WTC11 (cell line): Measurements from ENCODE around the gene ARHGEF12.

Experiments used
- AFF4 ChIP-seq: sonication (generic); formaldehyde crosslinking; IDR thresholded peaks from 2 replicates; pipeline ENCODE4 v1.8.1; 2023; ENCODE audit warnings: mild to moderate bottlenecking, missing genetic modification reagents, borderline replicate concordance
- ETV6 ChIP-seq: sonication (generic); formaldehyde crosslinking; IDR thresholded peaks from 2 replicates; pipeline ENCODE4 v1.8.1; 2022; ENCODE audit warnings: mild to moderate bottlenecking, missing genetic modification reagents
- GABPB1 ChIP-seq: sonication (generic); formaldehyde crosslinking; IDR thresholded peaks from 2 replicates; pipeline ENCODE4 v1.8.1; 2023; ENCODE audit warnings: mild to moderate bottlenecking, missing genetic modification reagents
- JAZF1 ChIP-seq: fragments of 250-450 bp; sonication (Bioruptor Pico); IDR thresholded peaks from 2 replicates; pipeline ENCODE4 v1.9.0; 2021; ENCODE audit warnings: moderate library complexity, mild to moderate bottlenecking, inconsistent platforms
- SP1 ChIP-seq: sonication (generic); formaldehyde crosslinking; conservative IDR thresholded peaks from 2 replicates; pipeline ENCODE4 v1.8.1; 2022; ENCODE audit warnings: missing genetic modification reagents
- ZNF121 ChIP-seq: sonication (generic); formaldehyde crosslinking; IDR thresholded peaks from 2 replicates; pipeline ENCODE4 v1.8.0; 2023; ENCODE audit warnings: missing genetic modification reagents
- ZNF263 ChIP-seq: sonication (generic); formaldehyde crosslinking; IDR thresholded peaks from 2 replicates; pipeline ENCODE4 v1.8.1; 2022; ENCODE audit warnings: low read depth, mild to moderate bottlenecking, moderate library complexity, missing genetic modification reagents
- ZNF423 ChIP-seq: fragments of 250-450 bp; sonication (Bioruptor Pico); IDR thresholded peaks from 2 replicates; pipeline ENCODE4 v2.1.2; 2022; ENCODE audit warnings: mild to moderate bottlenecking, moderate library complexity
- TF ChIP-seq, protein P1 (sequence below): fragments of 200-600 bp; IDR thresholded peaks from 2 replicates; pipeline ENCODE4 v1.8.0; 2022; ENCODE audit warnings: antibody characterized with exemption
- TF ChIP-seq, protein P2 (sequence below): sonication (generic); formaldehyde crosslinking; IDR thresholded peaks from 2 replicates; pipeline ENCODE4 v1.8.0; 2022; ENCODE audit warnings: mild to moderate bottlenecking, missing genetic modification reagents
- TF ChIP-seq, protein P3 (sequence below): sonication (generic); formaldehyde crosslinking; IDR thresholded peaks from 2 replicates; pipeline ENCODE4 v1.8.0; 2022; ENCODE audit warnings: mild to moderate bottlenecking, missing genetic modification reagents
- TF ChIP-seq, protein P4 (sequence below): sonication (generic); formaldehyde crosslinking; IDR thresholded peaks from 2 replicates; pipeline ENCODE4 v1.8.1; 2023; ENCODE audit warnings: mild to moderate bottlenecking, missing genetic modification reagents
- TF ChIP-seq, protein P5 (sequence below): sonication (generic); formaldehyde crosslinking; IDR thresholded peaks from 2 replicates; pipeline ENCODE4 v1.8.0; 2022; ENCODE audit warnings: mild to moderate bottlenecking, missing genetic modification reagents

- TF ChIP-seq, protein P1, sequence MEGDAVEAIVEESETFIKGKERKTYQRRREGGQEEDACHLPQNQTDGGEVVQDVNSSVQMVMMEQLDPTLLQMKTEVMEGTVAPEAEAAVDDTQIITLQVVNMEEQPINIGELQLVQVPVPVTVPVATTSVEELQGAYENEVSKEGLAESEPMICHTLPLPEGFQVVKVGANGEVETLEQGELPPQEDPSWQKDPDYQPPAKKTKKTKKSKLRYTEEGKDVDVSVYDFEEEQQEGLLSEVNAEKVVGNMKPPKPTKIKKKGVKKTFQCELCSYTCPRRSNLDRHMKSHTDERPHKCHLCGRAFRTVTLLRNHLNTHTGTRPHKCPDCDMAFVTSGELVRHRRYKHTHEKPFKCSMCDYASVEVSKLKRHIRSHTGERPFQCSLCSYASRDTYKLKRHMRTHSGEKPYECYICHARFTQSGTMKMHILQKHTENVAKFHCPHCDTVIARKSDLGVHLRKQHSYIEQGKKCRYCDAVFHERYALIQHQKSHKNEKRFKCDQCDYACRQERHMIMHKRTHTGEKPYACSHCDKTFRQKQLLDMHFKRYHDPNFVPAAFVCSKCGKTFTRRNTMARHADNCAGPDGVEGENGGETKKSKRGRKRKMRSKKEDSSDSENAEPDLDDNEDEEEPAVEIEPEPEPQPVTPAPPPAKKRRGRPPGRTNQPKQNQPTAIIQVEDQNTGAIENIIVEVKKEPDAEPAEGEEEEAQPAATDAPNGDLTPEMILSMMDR, result no peak
- no peak for TF ChIP-seq ZNF423 (CRISPR knock-in tag)
- TF ChIP-seq, protein P2, sequence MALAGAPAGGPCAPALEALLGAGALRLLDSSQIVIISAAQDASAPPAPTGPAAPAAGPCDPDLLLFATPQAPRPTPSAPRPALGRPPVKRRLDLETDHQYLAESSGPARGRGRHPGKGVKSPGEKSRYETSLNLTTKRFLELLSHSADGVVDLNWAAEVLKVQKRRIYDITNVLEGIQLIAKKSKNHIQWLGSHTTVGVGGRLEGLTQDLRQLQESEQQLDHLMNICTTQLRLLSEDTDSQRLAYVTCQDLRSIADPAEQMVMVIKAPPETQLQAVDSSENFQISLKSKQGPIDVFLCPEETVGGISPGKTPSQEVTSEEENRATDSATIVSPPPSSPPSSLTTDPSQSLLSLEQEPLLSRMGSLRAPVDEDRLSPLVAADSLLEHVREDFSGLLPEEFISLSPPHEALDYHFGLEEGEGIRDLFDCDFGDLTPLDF (CRISPR knock-in tag), result no peak
- no peak for TF ChIP-seq ETV6 (CRISPR knock-in tag)
- TF ChIP-seq JAZF1 (CRISPR knock-in tag), result no peak
- TF ChIP-seq AFF4 (CRISPR knock-in tag), result no peak
- no peak for TF ChIP-seq ZNF263 (CRISPR knock-in tag)
- no peak for TF ChIP-seq SP1 (CRISPR knock-in tag)
- TF ChIP-seq, protein P3, sequence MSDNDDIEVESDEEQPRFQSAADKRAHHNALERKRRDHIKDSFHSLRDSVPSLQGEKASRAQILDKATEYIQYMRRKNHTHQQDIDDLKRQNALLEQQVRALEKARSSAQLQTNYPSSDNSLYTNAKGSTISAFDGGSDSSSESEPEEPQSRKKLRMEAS (CRISPR knock-in tag), result no peak
- TF ChIP-seq GABPB1 (CRISPR knock-in tag), result no peak
- TF ChIP-seq, protein P4, sequence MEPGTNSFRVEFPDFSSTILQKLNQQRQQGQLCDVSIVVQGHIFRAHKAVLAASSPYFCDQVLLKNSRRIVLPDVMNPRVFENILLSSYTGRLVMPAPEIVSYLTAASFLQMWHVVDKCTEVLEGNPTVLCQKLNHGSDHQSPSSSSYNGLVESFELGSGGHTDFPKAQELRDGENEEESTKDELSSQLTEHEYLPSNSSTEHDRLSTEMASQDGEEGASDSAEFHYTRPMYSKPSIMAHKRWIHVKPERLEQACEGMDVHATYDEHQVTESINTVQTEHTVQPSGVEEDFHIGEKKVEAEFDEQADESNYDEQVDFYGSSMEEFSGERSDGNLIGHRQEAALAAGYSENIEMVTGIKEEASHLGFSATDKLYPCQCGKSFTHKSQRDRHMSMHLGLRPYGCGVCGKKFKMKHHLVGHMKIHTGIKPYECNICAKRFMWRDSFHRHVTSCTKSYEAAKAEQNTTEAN (CRISPR knock-in tag), result no peak
- TF ChIP-seq, protein P5, sequence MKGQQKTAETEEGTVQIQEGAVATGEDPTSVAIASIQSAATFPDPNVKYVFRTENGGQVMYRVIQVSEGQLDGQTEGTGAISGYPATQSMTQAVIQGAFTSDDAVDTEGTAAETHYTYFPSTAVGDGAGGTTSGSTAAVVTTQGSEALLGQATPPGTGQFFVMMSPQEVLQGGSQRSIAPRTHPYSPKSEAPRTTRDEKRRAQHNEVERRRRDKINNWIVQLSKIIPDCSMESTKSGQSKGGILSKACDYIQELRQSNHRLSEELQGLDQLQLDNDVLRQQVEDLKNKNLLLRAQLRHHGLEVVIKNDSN (CRISPR knock-in tag), result no peak
- no peak for TF ChIP-seq ZNF121
Observed at GRCh38 chr11:120304526-120304925, 31.7 kb upstream of the ARHGEF12 start.
